Measurements from ENCODE around the gene MZT2B. TPM values are rescaled to one million over a fixed set of nuclear protein-coding genes. Genes with fewer than 3 reads are reported as not detected.
"Not testable (repeated sequence)": the region's sequence is repeated elsewhere in the genome, so short reads cannot be mapped to it uniquely, and the experiment has no call there.

Gene MZT2B
- total RNA-seq, 1 donor from 2014 or later, result 269 TPM

- peak; percentile 98 for DNase-seq (ENCODE audit: low spot score)
- H3K27ac Mint-ChIP-seq (ENCODE audit: unreplicated experiment), result peak within 1 kb of the TSS; percentile 93
- H3K4me3 Mint-ChIP-seq (ENCODE audit: unreplicated experiment), result peak within 1 kb of the TSS; percentile 90
- peaks cover 30% of the 10 kb centered on the region for H3K4me1 Mint-ChIP-seq (ENCODE audit: low read depth)
- no peak for TF ChIP-seq CTCF (IDR thresholded peaks at IDR 0.05)
- H3K9me3 Mint-ChIP-seq (ENCODE audit: low read depth), result no peaks in the 10 kb centered on the region
- no peaks in the 10 kb centered on the region for H3K27me3 Mint-ChIP-seq (ENCODE audit: low read depth)
- H3K36me3 Mint-ChIP-seq (ENCODE audit: low read depth), result no peaks in the 10 kb centered on the region
These were observed 660 bp upstream of the MZT2B start, which contains the start of gene SMPD4 for GRCh38 chr2:130181325-130181879. TSS of gene SMPD4 (minus strand) at chr2:130181602. CDS start at chr2:130176592, 5,010 bp downstream.

DNA sequence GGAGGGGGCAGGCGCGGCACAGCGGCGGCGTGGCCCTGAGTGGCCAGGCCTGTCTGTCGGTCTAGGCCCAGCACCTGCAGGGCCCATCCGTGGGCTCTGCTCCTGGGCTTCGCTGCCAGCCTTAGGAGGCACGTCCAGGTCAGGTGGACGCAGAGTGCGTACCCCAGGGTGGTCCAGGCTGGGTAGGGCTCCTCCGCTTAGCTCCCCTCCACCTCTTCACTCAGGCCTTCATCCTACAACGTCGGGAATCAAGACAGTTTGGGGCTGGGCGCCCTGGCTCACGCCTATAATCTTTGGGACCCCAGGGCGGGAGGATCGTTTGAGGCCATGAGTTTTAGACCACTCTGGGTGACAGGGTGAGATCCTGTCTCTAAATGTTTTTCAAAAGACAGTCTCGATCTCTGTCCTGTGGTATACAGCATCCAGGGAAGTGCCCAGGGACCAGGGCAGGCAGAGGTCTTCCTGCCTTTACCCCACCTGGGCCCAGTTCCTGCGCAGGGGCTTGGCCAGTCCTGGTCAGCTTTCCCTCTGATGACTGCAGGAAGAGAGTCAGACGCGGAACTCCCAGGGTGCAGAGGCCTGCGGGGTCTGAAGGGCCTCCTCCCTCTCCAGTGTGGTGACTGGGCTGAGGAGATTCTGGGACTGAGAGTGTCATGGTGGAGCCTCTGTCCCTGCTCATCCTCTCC lies 907 bp downstream of the MZT2B start:
- not testable (repeated sequence) for H3K36me3 Mint-ChIP-seq (ENCODE audit: low read depth); H3K27me3 Mint-ChIP-seq (ENCODE audit: low read depth); H3K9me3 Mint-ChIP-seq (ENCODE audit: low read depth)
- peak overlapping the region; percentile 78 for H3K4me3 Mint-ChIP-seq (ENCODE audit: unreplicated experiment)
- peak; percentile 50 for DNase-seq (ENCODE audit: low spot score)
- peak overlapping the region; percentile 79 for H3K27ac Mint-ChIP-seq (ENCODE audit: unreplicated experiment)
- peaks cover 30% of the 10 kb centered on the region for H3K4me1 Mint-ChIP-seq (ENCODE audit: low read depth)

DNA sequence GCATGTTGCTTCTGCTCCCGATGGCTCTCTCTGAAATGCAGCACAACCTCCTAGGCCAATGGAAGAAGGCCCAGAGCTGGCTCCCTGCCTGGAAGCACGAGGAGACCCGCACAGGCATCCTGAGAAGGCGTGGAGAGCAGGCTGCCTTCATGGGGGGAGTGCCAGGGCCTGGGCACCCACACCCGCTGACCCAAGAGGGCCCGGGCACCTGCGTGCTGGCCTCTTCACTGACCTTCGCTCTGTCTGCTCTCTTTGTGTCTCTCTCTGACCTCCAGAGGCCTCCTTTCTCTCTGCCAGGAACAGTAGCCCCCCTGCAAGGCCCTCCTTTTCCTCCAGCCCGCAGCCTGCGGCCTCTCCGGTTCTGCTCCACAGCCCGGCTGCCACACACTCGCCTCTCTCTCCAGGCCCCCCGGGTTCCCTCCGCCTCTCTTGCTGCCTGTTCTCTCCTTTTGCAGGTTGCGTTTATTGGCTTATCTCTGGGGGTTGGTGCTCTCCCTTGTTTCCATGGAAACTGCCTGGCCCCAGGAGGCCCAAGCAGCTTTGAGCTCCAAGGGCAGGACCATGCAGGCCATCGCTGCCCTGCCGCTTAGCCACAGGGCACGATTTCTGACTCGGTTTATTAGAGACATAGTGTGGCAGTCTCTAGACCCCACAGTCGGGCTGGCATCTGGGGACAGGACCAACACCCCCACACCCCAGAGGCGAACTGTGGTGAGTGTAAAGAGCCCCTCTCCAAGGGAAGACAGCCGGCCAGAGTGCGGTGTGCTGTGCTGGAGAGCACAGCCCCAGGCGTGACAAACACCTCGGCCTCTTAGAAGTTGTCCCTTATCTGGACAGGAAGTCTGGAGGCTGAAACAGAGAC lies 1.7 kb downstream of the MZT2B start:
- no peaks in the 10 kb centered on the region for H3K9me3 Mint-ChIP-seq (ENCODE audit: low read depth)
- H3K4me1 Mint-ChIP-seq (ENCODE audit: low read depth), result peaks cover 28% of the 10 kb centered on the region
- no peaks in the 10 kb centered on the region for H3K27me3 Mint-ChIP-seq (ENCODE audit: low read depth)
- peak overlapping the region; percentile 78 for H3K4me3 Mint-ChIP-seq (ENCODE audit: unreplicated experiment)
- DNase-seq (ENCODE audit: low spot score), result no peak
- no peaks in the 10 kb centered on the region for H3K36me3 Mint-ChIP-seq (ENCODE audit: low read depth)
- TF ChIP-seq CTCF (IDR thresholded peaks at IDR 0.05), result no peak
- peak overlapping the region; percentile 79 for H3K27ac Mint-ChIP-seq (ENCODE audit: unreplicated experiment)

- Mint-ChIP-seq H3K27me3 (ENCODE audit: low read depth) (no peaks in the 10 kb centered on the region), H3K27ac (ENCODE audit: unreplicated experiment) (no peak overlapping the region), H3K4me3 (ENCODE audit: unreplicated experiment) (no peak overlapping the region), H3K9me3 (ENCODE audit: low read depth) (no peaks in the 10 kb centered on the region), H3K36me3 (ENCODE audit: low read depth) (no peaks in the 10 kb centered on the region), H3K4me1 (ENCODE audit: low read depth) (peaks cover 23% of the 10 kb centered on the region)
- no peak for TF ChIP-seq CTCF (IDR thresholded peaks at IDR 0.05)
- DNase-seq (ENCODE audit: low spot score), result no peak
These were observed 3.4 kb downstream of the MZT2B start for GRCh38 chr2:130185436-130185835.

- peaks cover 19% of the 10 kb centered on the region for H3K4me1 Mint-ChIP-seq (ENCODE audit: low read depth)
- no peak for TF ChIP-seq CTCF (IDR thresholded peaks at IDR 0.05)
- H3K4me3 Mint-ChIP-seq (ENCODE audit: unreplicated experiment), result no peak overlapping the region
- H3K9me3 Mint-ChIP-seq (ENCODE audit: low read depth), result no peaks in the 10 kb centered on the region
- no peaks in the 10 kb centered on the region for H3K27me3 Mint-ChIP-seq (ENCODE audit: low read depth)
- no peak for DNase-seq (ENCODE audit: low spot score)
- no peak overlapping the region for H3K27ac Mint-ChIP-seq (ENCODE audit: unreplicated experiment)
- H3K36me3 Mint-ChIP-seq (ENCODE audit: low read depth), result no peaks in the 10 kb centered on the region
These were observed 3.8 kb downstream of the MZT2B start for GRCh38 chr2:130185896-130186295.

Data from chondrocyte (in vitro differentiated cells).